Body of pancreas (tissue), 4 donors: Measurements from ENCODE around the gene C7orf33. TPM values are rescaled to one million over a fixed set of nuclear protein-coding genes. Genes with fewer than 3 reads are reported as not detected.

ENCODE experiments used
- ATAC-seq: fragments of 150-250 bp; one replicate; pipeline ENCODE4 v1.9.1; 2016
- DNase-seq, 4 donors: peaks; one replicate each; pipeline ENCODE4 v3.0.0-alpha.2; 2019
- H3K27ac ChIP-seq, 4 donors: fragments of 200-600 bp; sonication (generic); 1 replicate in 3 of 4; 2 replicates in 1 of 4; pipeline versions ENCODE4 v1.5.1 to v1.6.1; 2016 to 2019; ENCODE audit warnings: mild to moderate bottlenecking in 1 of 4, mixed read lengths in 1 of 4, moderate library complexity in 1 of 4
- H3K27me3 ChIP-seq, 2 donors: fragments of 200-600 bp; sonication (generic); one replicate each; pipeline ENCODE4 v1.6.0; 2016; ENCODE audit warnings: mild to moderate bottlenecking in 1 of 2
- H3K36me3 ChIP-seq, 2 donors: fragments of 200-600 bp; sonication (generic); replicated peaks in 1 of 2; 2 replicates each; pipeline ENCODE4 v1.5.1; 2016; ENCODE audit warnings: low read depth in 2 of 2; ENCODE audit not compliant: insufficient read depth in 1 of 2
- H3K4me1 ChIP-seq: fragments of 200-600 bp; sonication (generic); one replicate; pipeline ENCODE4 v1.6.0; 2016
- H3K4me3 ChIP-seq, 2 donors: fragments of 200-600 bp; sonication (generic); 1 replicate in 1 of 2; 2 replicates in 1 of 2; pipeline ENCODE4 v1.5.1; 2016 to 2019
- H3K9me3 ChIP-seq, 3 donors: fragments of 200-600 bp; sonication (generic); 1 replicate in 2 of 3; 2 replicates in 1 of 3; pipeline ENCODE4 v1.5.1; 2016
- CTCF ChIP-seq, 7 experiments: fragments of 450-650 bp in 4 of 7; fragments of 200-600 bp in 3 of 7; sonication (generic) in 3 of 7; IDR thresholded peaks; one replicate each; pipeline ENCODE4 v1.5.1; 2016 to 2019; ENCODE audit warnings: antibody characterized with exemption in 7 of 7
- POLR2A ChIP-seq, 3 donors: fragments of 450-650 bp; IDR thresholded peaks; one replicate each; pipeline ENCODE4 v1.6.1; 2016; ENCODE audit warnings: antibody characterized with exemption in 3 of 3, mild to moderate bottlenecking in 2 of 3
- WGBS, 2 donors: methylation state at CpG; one replicate each; pipeline ENCODE4 v1.1.5; 2017; 5-methylcytosine and 5-hydroxymethylcytosine counted together
- intact Hi-C: fragments of 100-400 bp; cut with DNase I; formaldehyde crosslinking; loops from one replicate; pipeline ENCODE4 v1.15.1; 2023
- total RNA-seq, 2 donors: library from RNA; depleted of rRNA; stranded (reverse); fragments of >200 nt; gene quantifications; one replicate each; pipeline ENCODE4 v1.1.0, GENCODE V29; 2016

Gene C7orf33
- total RNA-seq, 2 donors from 2014 or later, result not detected

GRCh38 chr7:148665221-148665620 is 74.7 kb downstream of the C7orf33 start:
- H3K27me3 ChIP-seq, result no peaks in the 10 kb centered on the region
- ATAC-seq (no peak), DNase-seq (no peak)
- intact Hi-C loops, result no loop called here
- no peak overlapping the region for H3K27ac ChIP-seq
- H3K36me3 ChIP-seq, result no peaks in the 10 kb centered on the region
- H3K4me3 ChIP-seq, result no peak overlapping the region
- no peaks in the 10 kb centered on the region for H3K4me1 ChIP-seq
- H3K9me3 ChIP-seq, result no peaks in the 10 kb centered on the region
- WGBS, 2 donors, result 72 to 73% methylated on average over 4 of the region's 4 CpGs
- TF ChIP-seq CTCF (IDR thresholded peaks at IDR 0.05) (no peak), POLR2A (IDR thresholded peaks at IDR 0.05) (no peak)

Other genes with a start within 250 kb of the C7orf33 start
- 10 to 100 TPM; 19.5 to 23.1 TPM for gene CUL1, start 108.1 kb downstream of the C7orf33 start, total RNA-seq